Omental fat pad (tissue), 4 donors: ENCODE data around the gene SH3D19. TPM values are rescaled to one million over a fixed set of nuclear protein-coding genes. Genes with fewer than 3 reads are reported as not detected.
A peak's percentile ranks its signal among the peaks of the same experiment; 100 is the strongest.

Experiments used
- ATAC-seq: fragments of 150-250 bp; one replicate; pipeline ENCODE4 v1.9.1; 2016; ENCODE audit warnings: mild to moderate bottlenecking, moderate library complexity; ENCODE audit not compliant: low FRiP score
- DNase-seq: peaks from one replicate; pipeline ENCODE4 v3.0.0-alpha.2; 2019; ENCODE audit warnings: low spot score
- CTCF ChIP-seq, 3 donors: fragments of 450-650 bp; IDR thresholded peaks; one replicate each; pipeline ENCODE4 v1.5.1; 2016 to 2017; ENCODE audit warnings: antibody characterized with exemption in 3 of 3, mild to moderate bottlenecking in 3 of 3, moderate library complexity in 2 of 3
- total RNA-seq, 4 donors: library from RNA; depleted of rRNA; stranded (reverse); fragments of >200 nt; gene quantifications; one replicate each; pipeline ENCODE4 v1.1.0, GENCODE V29; 2016

SH3D19 gene
- total RNA-seq, 4 donors from 2014 or later = 161 to 226 (median 191) TPM

GRCh38 chr4:151206241-151207005 lies 119.0 kb downstream of the SH3D19 start:
- no peak for DNase-seq
- no peak for TF ChIP-seq CTCF (IDR thresholded peaks at IDR 0.05)
- ATAC-seq = no peak

DNA sequence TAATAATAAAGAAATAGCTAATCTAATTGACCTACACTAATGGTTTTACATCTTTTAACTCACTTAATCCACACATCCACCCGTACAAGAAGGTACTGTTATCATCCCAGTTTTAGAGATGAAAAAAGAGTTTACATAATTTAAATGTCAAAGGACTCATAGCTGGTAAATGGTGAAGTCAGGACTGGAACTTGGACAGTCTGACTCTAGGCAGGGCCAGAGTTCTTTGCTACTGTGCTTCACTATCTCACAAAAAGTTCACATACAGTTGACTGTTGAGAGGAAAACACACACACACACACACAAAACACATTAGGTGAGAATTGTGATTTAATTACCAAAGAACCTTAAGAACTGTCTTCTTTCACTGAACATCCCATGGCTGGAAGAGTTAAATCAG lies 119.7 kb downstream of the SH3D19 start:
- TF ChIP-seq CTCF (IDR thresholded peaks at IDR 0.05) = no peak
- DNase-seq (no peak), ATAC-seq (peak; percentile 21)

DNA sequence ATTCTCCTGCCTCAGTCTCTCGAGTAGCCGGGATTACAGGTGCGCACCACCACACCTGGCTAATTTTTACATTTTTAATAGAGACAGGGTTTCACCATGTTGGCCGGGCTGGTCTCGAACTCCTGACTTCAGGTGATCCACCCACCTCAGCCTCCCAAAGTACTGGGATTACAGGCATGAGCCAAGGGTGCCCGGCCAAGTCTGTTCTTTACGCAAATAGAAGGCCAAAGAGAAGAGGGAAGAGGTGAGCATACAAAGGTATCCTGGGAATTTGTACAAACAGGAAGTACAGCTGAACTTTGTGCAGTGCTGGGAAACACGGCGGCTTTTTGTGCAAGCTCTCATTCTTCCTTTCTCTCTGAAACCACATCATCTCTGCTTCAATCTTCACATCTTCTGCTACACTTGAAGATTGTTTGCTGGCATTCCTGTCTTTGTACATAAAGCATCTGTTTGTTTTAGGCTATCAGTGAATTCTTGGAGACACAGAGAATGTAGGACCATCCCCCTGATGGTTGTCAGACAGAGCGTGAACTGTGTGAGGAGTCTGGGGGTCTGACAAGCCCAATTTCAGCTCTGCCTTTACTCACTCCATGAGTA lies 120.4 kb downstream of the SH3D19 start:
- ATAC-seq = no peak
- TF ChIP-seq CTCF (IDR thresholded peaks at IDR 0.05) = no peak
- no peak for DNase-seq

DNA sequence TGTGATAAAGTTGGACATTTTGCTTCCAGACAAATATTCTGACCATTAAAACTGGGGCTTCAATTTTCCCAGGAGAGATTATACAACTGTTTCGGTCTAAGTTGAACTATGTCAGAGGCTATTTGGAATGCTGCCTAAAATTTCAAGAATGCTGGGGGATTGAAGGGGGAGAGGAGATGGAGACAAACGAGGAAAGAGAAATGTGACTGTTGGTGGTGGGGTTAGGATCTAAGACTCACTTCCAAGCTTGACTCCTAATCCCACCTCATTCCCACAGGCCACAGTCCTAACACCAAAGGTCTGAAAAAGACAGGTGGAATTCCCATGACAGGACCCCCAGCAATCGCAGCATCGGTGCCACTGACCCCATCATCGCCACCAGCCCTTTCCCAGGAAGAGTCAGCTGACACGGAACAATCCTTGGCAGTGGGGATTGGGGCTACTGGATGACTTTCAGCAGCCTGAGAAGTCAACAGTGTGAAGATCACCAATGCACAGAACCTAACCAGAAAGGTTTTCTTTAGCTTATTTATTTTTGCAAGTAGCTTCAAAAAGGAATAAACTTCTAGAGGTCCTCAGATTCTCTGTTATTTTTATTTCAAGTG lies 122.5 kb downstream of the SH3D19 start:
- no peak for DNase-seq
- peak; percentile 19 for ATAC-seq
- TF ChIP-seq CTCF (IDR thresholded peaks at IDR 0.05) = no peak

- DNase-seq (no peak), ATAC-seq (no peak)
- no peak for TF ChIP-seq CTCF (IDR thresholded peaks at IDR 0.05)
Measured at GRCh38 chr4:151202381-151202780, 123.0 kb downstream of the SH3D19 start.

DNA sequence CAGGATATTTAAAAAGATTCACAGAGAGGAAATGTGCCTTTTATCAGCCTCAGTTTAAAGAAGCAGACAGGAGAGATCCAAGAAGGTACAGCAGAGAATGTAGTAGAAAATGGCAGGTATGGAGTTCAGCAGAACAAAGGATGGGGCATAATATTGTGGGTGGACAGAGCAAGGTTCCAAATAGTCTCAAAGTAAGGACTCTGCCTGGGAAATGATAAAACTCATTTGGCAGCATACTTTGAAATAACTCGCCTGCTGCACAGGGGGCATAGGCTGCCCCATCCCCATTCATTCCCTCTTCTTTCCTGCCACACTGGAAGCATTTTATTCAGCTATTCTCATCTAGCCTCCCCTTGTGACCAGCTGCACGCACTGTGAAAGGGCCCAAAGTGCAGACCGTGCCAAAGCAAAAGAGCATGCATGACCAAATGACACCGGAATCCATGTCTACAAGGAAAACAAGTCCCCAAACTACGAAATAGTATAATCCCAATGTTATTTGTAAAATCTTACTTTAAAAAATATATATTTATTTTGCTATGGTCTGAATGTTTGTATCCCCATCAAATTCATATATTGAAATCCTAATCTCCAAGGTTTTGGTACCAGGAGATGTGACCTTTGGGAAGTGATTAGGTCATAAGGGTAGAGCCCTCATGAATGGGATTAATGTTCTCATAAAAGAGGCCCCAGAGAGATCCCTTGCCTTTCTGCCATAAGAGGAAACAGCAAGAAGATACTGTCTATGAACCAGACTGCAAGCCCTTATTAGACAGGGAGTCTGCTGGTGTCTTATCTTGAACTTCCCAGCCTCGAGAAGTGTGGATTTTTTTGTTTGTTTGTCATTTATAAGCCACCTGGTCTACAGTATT lies 125.8 kb downstream of the SH3D19 start:
- ATAC-seq = no peak
- TF ChIP-seq CTCF (IDR thresholded peaks at IDR 0.05) = no peak
- no peak for DNase-seq
